Measurements from ENCODE around the gene GPRIN1.

Gene GPRIN1

GRCh38 chr5:176619569-176620332 lies 9.8 kb upstream of the GPRIN1 start:
- Histone ChIP-seq H3K4me3 (ENCODE audit: low read length) (no peak overlapping the region), H3K27me3 (ENCODE audit: low read depth, low read length) (peaks cover 7% of the 10 kb centered on the region), H3K9me3 (ENCODE audit: insufficient read depth, low read length) (no peaks in the 10 kb centered on the region), H3K9ac (ENCODE audit: low read length) (no peak overlapping the region), H4K20me1 (ENCODE audit: insufficient read depth, low read length) (no peaks in the 10 kb centered on the region), H2AFZ (ENCODE audit: low read depth, low read length) (no peak overlapping the region), H3K4me2 (ENCODE audit: low read length) (no peak overlapping the region), H3K79me2 (ENCODE audit: low read length) (no peaks in the 10 kb centered on the region), H3K27ac (ENCODE audit: low read length) (no peak overlapping the region), H3K36me3 (replicated peaks; ENCODE audit: low read depth, low read length) (no peaks in the 10 kb centered on the region), H3K4me1 (ENCODE audit: low read length) (no peaks in the 10 kb centered on the region)
- no peak for TF ChIP-seq CTCF (IDR thresholded peaks at IDR 0.05; ENCODE audit: low read depth, low read length)
- TF ChIP-seq EZH2phosphoT487 (IDR thresholded peaks at IDR 0.05; ENCODE audit: low read depth): no peak

- Histone ChIP-seq H3K27ac (ENCODE audit: low read length) (no peak overlapping the region), H3K27me3 (ENCODE audit: low read depth, low read length) (peaks cover 5% of the 10 kb centered on the region; the same call in 1 of the 2 replicates), H3K79me2 (ENCODE audit: low read length) (no peaks in the 10 kb centered on the region), H3K4me3 (ENCODE audit: low read length) (no peak overlapping the region), H4K20me1 (ENCODE audit: insufficient read depth, low read length) (no peaks in the 10 kb centered on the region), H3K36me3 (replicated peaks; ENCODE audit: low read depth, low read length) (no peaks in the 10 kb centered on the region), H3K4me2 (ENCODE audit: low read length) (no peak overlapping the region), H3K9ac (ENCODE audit: low read length) (no peak overlapping the region), H3K9me3 (ENCODE audit: insufficient read depth, low read length) (no peaks in the 10 kb centered on the region), H3K4me1 (ENCODE audit: low read length) (no peaks in the 10 kb centered on the region), H2AFZ (ENCODE audit: low read depth, low read length) (no peak overlapping the region)
- TF ChIP-seq EZH2phosphoT487 (IDR thresholded peaks at IDR 0.05; ENCODE audit: low read depth) (no peak), CTCF (IDR thresholded peaks at IDR 0.05; ENCODE audit: low read depth, low read length) (no peak)
Observed at GRCh38 chr5:176619203-176619568, 9.2 kb upstream of the GPRIN1 start.

DNA sequence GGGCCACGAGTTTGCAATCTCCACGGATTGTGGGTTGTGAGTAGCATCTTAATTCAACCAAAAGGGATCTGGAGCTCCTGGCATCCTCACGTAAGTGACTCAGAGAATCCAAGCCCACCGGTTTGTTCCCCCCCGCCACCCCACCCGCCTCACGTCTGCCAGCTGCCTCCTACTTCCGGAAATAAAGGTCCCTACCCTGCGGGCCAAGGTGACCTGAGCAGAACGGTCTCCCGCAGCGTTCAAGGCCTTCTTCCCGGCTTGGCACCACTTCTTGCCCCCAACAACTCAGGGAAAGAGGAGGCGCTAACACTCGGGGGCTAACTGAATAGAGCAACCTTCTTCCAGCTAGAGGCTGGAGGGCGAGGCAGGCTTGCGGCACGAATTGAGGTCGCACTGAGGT lies 8.8 kb upstream of the GPRIN1 start:
- TF ChIP-seq CTCF (IDR thresholded peaks at IDR 0.05; ENCODE audit: low read depth, low read length) (no peak), EZH2phosphoT487 (IDR thresholded peaks at IDR 0.05; ENCODE audit: low read depth) (no peak)
- Histone ChIP-seq H3K36me3 (replicated peaks; ENCODE audit: low read depth, low read length) (no peaks in the 10 kb centered on the region), H3K4me2 (ENCODE audit: low read length) (no peak overlapping the region), H3K27me3 (ENCODE audit: low read depth, low read length) (peaks cover 2% of the 10 kb centered on the region; the same call in 1 of the 2 replicates), H3K9me3 (ENCODE audit: insufficient read depth, low read length) (no peaks in the 10 kb centered on the region), H3K9ac (ENCODE audit: low read length) (no peak overlapping the region), H3K27ac (ENCODE audit: low read length) (no peak overlapping the region), H3K4me1 (ENCODE audit: low read length) (no peaks in the 10 kb centered on the region), H2AFZ (ENCODE audit: low read depth, low read length) (no peak overlapping the region), H4K20me1 (ENCODE audit: insufficient read depth, low read length) (no peaks in the 10 kb centered on the region), H3K79me2 (ENCODE audit: low read length) (no peaks in the 10 kb centered on the region), H3K4me3 (ENCODE audit: low read length) (no peak overlapping the region)

DNA sequence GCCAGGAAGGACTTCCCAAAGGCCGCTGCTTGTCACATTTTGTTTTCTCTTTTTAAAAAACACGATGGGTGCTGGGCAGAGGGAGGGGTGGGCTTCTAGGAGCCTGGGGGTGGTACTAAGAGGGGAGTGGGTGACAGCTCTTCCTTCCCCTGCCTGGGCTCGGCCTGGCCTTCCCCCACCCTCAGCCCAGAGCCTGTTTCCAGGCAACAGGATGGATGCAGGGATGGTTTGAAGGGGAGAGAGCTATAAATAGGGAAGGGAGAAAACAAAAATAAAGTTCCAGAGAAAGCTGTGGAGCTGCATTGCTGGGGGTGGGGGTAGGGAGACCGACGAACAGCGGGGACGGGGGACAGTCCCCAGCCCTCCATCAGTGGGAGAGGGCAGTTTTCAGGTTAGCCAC lies 6.6 kb upstream of the GPRIN1 start:
- H3K27me3 ChIP-seq (ENCODE audit: low read depth, low read length): peaks cover 8% of the 10 kb centered on the region; the same call in 1 of the 2 replicates
- H3K9ac ChIP-seq (ENCODE audit: low read length): no peak overlapping the region
- no peak overlapping the region for H2AFZ ChIP-seq (ENCODE audit: low read depth, low read length)
- no peak for TF ChIP-seq CTCF (IDR thresholded peaks at IDR 0.05; ENCODE audit: low read depth, low read length)
- no peak overlapping the region for H3K4me2 ChIP-seq (ENCODE audit: low read length)
- H4K20me1 ChIP-seq (ENCODE audit: insufficient read depth, low read length): no peaks in the 10 kb centered on the region
- H3K27ac ChIP-seq (ENCODE audit: low read length): no peak overlapping the region
- H3K4me1 ChIP-seq (ENCODE audit: low read length): no peaks in the 10 kb centered on the region
- H3K36me3 ChIP-seq (replicated peaks; ENCODE audit: low read depth, low read length): no peaks in the 10 kb centered on the region
- H3K9me3 ChIP-seq (ENCODE audit: insufficient read depth, low read length): no peaks in the 10 kb centered on the region
- no peak overlapping the region for H3K4me3 ChIP-seq (ENCODE audit: low read length)
- no peaks in the 10 kb centered on the region for H3K79me2 ChIP-seq (ENCODE audit: low read length)
